ENCODE data around the gene THBS2. TPM values are rescaled to one million over a fixed set of nuclear protein-coding genes. Genes with fewer than 3 reads are reported as not detected.

The THBS2 gene
- total and polyA plus RNA-seq, 2 donors (not counting 3 experiments of a cell fraction or from before 2014, with no cell fraction given) = 0.08 TPM; not detected in 1

DNA sequence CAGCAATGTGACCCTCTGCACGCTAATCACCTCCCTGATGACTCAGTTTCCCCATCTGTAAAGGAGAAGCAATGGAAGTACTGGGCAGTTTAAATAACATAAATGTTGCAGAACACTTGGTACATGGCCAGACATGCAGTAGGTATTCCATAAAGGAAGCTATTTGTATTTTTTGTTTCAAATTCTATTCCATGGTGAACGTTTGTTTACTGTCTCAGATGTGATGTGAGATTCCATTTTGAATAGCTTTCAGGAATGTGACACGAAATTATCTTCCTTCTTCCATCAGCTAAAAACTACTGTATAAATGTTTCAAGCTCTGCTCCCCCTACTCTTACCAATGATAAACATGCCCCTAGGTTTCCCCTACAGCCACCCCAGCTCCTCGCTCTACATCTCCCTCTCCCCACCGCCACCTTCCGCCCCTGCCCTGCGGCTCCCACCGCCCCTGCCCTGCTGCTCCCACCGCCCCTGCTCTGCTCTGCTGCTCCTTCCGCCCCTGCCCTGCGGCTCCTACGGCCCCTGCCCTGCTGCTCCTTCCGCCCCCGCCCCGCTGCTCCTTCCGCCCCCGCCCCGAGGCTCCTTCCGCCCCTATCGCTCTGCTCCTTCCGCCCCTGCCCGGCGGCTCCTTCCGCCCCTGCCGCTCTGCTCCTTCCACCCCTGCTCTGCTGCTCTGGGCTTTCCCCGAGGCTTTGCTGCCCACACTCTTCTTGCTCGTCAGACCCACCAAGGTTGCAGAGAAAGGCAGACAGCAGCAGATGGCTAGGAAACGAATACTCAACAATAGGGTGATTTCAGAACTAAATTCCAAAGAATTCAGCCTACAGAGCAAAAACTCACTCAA, 78.9 kb downstream of the THBS2 start:
- no peak for TF ChIP-seq POLR2AphosphoS5 (IDR thresholded peaks at IDR 0.05; ENCODE audit: insufficient read depth, low read depth, low read length)
- TF ChIP-seq FOS (IDR thresholded peaks at IDR 0.05; ENCODE audit: borderline replicate concordance, insufficient read depth, low read length) = no peak
- no peak for TF ChIP-seq CTCF (IDR thresholded peaks at IDR 0.05; ENCODE audit: extremely low read depth in 1 of 2, insufficient read depth in 1 of 2, low read depth in 1 of 2, low read length in 2 of 2)
- TF ChIP-seq, protein P1, sequence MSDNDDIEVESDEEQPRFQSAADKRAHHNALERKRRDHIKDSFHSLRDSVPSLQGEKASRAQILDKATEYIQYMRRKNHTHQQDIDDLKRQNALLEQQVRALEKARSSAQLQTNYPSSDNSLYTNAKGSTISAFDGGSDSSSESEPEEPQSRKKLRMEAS (IDR thresholded peaks at IDR 0.05; ENCODE audit: insufficient read depth, insufficient read length) = no peak
- TF ChIP-seq POLR2A (IDR thresholded peaks at IDR 0.05; ENCODE audit: low read depth, low read length) = no peak
- no peak for TF ChIP-seq EZH2 (IDR thresholded peaks at IDR 0.05; ENCODE audit: borderline replicate concordance, low read depth, low read length, severe bottlenecking)
- no peak for TF ChIP-seq JUN (IDR thresholded peaks at IDR 0.05; ENCODE audit: borderline replicate concordance, insufficient read depth, insufficient read length, low read depth)
- no peak for TF ChIP-seq GATA2 (IDR thresholded peaks at IDR 0.05; ENCODE audit: insufficient read depth, insufficient read length, low read depth, low read length)
- Histone ChIP-seq H3K36me3 (ENCODE audit: control insufficient read depth in 2 of 2, extremely low read depth in 1 of 2, insufficient read depth in 2 of 2, low read length in 2 of 2) (no peaks in the 10 kb centered on the region), H4K20me1 (replicated peaks; ENCODE audit: control insufficient read depth, extremely low read depth, insufficient read depth, low read length) (no peaks in the 10 kb centered on the region), H3K9me1 (replicated peaks; ENCODE audit: control insufficient read depth, extremely low read depth, insufficient read depth, low read length) (no peaks in the 10 kb centered on the region), H3K4me3 (replicated peaks in 1 of 3; ENCODE audit: insufficient read depth in 1 of 3, low read depth in 1 of 3, low read length in 3 of 3) (no peak overlapping the region), H3K9me3 (replicated peaks; ENCODE audit: control insufficient read depth, insufficient read depth, low read length) (peaks cover 2% of the 10 kb centered on the region), H3K79me2 (ENCODE audit: control insufficient read depth, insufficient read depth, low read length) (no peaks in the 10 kb centered on the region), H3K27ac (ENCODE audit: insufficient read depth, low read depth, low read length) (no peak overlapping the region), H3K9ac (replicated peaks; ENCODE audit: extremely low read depth, insufficient read depth, low read length) (no peak overlapping the region), H3K4me2 (ENCODE audit: insufficient read depth, low read length) (no peak overlapping the region), H2AFZ (ENCODE audit: low read depth, low read length) (no peak overlapping the region), H3K4me1 (ENCODE audit: control insufficient read depth, extremely low read depth, insufficient read depth, low read length) (no peaks in the 10 kb centered on the region), H3K27me3 (ENCODE audit: control insufficient read depth in 2 of 2, insufficient read depth in 2 of 2, low read length in 2 of 2) (no peaks in the 10 kb centered on the region)
- POLR2A ChIA-PET = no interaction called here
- no TSS peak for BruUV-seq (replicated peaks)
- dilution Hi-C loops (cut with MboI; ENCODE audit: extremely low pct_ligation_motif_present, low sequenced_read_pairs) (no loop called here), intact Hi-C loops (cut with micrococcal nuclease) (no loop called here)
- CTCF ChIA-PET = no interaction called here
- no peak for FAIRE-seq
- no peak for DNase-seq (ENCODE audit: low read depth, low spot score)
